ENCODE measurements around the gene SMIM45.

SMIM45 gene

DNA sequence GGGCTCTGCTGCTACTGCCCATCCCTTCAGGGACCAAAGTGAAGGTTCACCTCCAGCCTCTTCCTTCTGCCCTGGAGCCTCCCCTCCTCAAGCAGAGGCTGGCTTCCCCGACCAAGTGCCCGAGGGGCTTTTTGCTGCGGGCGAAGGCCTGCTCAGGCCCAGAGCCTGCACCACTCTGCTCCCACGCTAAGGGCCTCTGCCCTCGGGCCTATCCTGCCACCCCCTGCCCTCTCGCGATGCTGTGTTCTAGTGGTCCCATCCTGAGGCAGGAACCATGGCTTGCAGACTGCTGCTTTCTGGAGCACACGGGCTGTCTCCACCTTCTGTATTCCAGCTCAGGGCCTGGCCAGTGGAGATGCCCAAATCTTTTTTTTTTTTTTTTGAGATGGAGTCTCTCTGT lies 16.4 kb upstream of the SMIM45 start:
- Histone ChIP-seq H2BK15ac (ENCODE audit: low read depth, low read length) (no peak overlapping the region), H2BK20ac (ENCODE audit: low read depth, low read length) (no peak overlapping the region), H3K27me3 (ENCODE audit: control insufficient read depth, insufficient read depth, low read length) (no peaks in the 10 kb centered on the region), H3K14ac (replicated peaks; ENCODE audit: low read depth, low read length) (no peak overlapping the region), H3K9ac (ENCODE audit: low read depth, low read length) (no peak overlapping the region), H3K18ac (ENCODE audit: low read depth, low read length) (no peak overlapping the region), H2BK120ac (ENCODE audit: low read depth, low read length) (no peak overlapping the region), H4K20me1 (ENCODE audit: insufficient read depth, low read length) (no peaks in the 10 kb centered on the region; the same call in 1 of the 2 replicates), H2AFZ (replicated peaks; ENCODE audit: low read length, poor library complexity) (no peak overlapping the region), H4K8ac (ENCODE audit: low read depth in 2 of 2, low read length in 2 of 2) (no peak overlapping the region), H3K4me1 (ENCODE audit: control insufficient read depth, insufficient read depth, low read length) (peaks cover 2% of the 10 kb centered on the region; the same call in 1 of the 2 replicates), H3K27ac (ENCODE audit: insufficient read depth, low read length) (no peak overlapping the region), H2AK9ac (replicated peaks; ENCODE audit: low read depth, low read length, poor library complexity) (no peak overlapping the region), H3K56ac (ENCODE audit: extremely low read depth, insufficient read depth, low read length) (no peak overlapping the region), H3K9me1 (ENCODE audit: insufficient read depth, low read length) (no peaks in the 10 kb centered on the region; the same call in 1 of the 2 replicates), H3K79me1 (ENCODE audit: low read depth in 1 of 2, low read length in 2 of 2) (peaks cover 0 to 5% of the 10 kb centered on the region in 2 experiments; a peak in 1 of 4 replicates), H3K23ac (ENCODE audit: low read depth, low read length) (no peak overlapping the region), H3K9me3 (ENCODE audit: control insufficient read depth, insufficient read depth, low read length) (no peaks in the 10 kb centered on the region), H3K4me2 (ENCODE audit: low read depth, low read length) (no peak overlapping the region), H3K4me3 (ENCODE audit: insufficient read depth, low read depth, low read length) (no peak overlapping the region), H3K36me3 (ENCODE audit: control insufficient read depth, insufficient read depth, low read length) (no peaks in the 10 kb centered on the region), H2AK5ac (ENCODE audit: low read depth, low read length) (no peak overlapping the region), H4K91ac (ENCODE audit: insufficient read depth, low read depth, low read length) (no peak overlapping the region), H4K5ac (ENCODE audit: low read depth, low read length) (no peak overlapping the region), H3K4ac (ENCODE audit: low read depth, low read length) (no peak overlapping the region), H2BK5ac (ENCODE audit: low read depth, low read length, poor library complexity, severe bottlenecking) (no peak overlapping the region)
- ChIA-PET CTCF (no interaction called here), POLR2A (ENCODE audit: unreplicated experiment) (no interaction called here)
- no peak for DNase-seq
- dilution Hi-C loops (cut with HindIII; ENCODE audit: low sequenced_read_pairs, unreplicated experiment) (no loop called here), intact Hi-C loops (cut with micrococcal nuclease) (no loop called here), in situ Hi-C loops (cut with MboI; ENCODE audit: low sequenced_read_pairs) (no loop called here)
- TF ChIP-seq MXI1 (IDR thresholded peaks at IDR 0.05; ENCODE audit: borderline replicate concordance, low read depth, low read length) (no peak), SMC3 (IDR thresholded peaks at IDR 0.05; ENCODE audit: low read depth, low read length) (no peak), RCOR1 (IDR thresholded peaks at IDR 0.05; ENCODE audit: insufficient replicate concordance, low read length) (no peak), NFE2L2 (IDR thresholded peaks at IDR 0.05; ENCODE audit: low read depth, low read length) (no peak), RFX5 (IDR thresholded peaks at IDR 0.05; ENCODE audit: low read depth, low read length) (no peak), RAD21 (IDR thresholded peaks at IDR 0.05; ENCODE audit: low read length) (no peak), POLR2A (IDR thresholded peaks at IDR 0.05; ENCODE audit: low read depth, low read length) (no peak), ELK1 (IDR thresholded peaks at IDR 0.05; ENCODE audit: borderline replicate concordance, low read depth, low read length) (no peak), CEBPB (IDR thresholded peaks at IDR 0.05; ENCODE audit: low read depth, low read length) (no peak), MAZ (IDR thresholded peaks at IDR 0.05; ENCODE audit: borderline replicate concordance, low read depth, low read length) (no peak), USF2 (IDR thresholded peaks at IDR 0.05; ENCODE audit: low read depth, low read length) (no peak), CHD1 (IDR thresholded peaks at IDR 0.05; ENCODE audit: low read depth, low read length) (no peak), FOS (IDR thresholded peaks at IDR 0.05; ENCODE audit: low read depth, low read length) (no peak), BHLHE40 (IDR thresholded peaks at IDR 0.05; ENCODE audit: low read depth, low read length) (no peak), CTCF (conservative IDR thresholded peaks at IDR 0.05; ENCODE audit: low read depth, low read length) (no peak), MAFK (IDR thresholded peaks at IDR 0.05; ENCODE audit: low read depth, low read length) (no peak)
- ATAC-seq (ENCODE audit: low read depth), result no peak
- 96% methylated on average over 7 of the region's 9 CpGs; no CpG with 5 or more reads in 1 of the 2 experiments for WGBS, 2 experiments (ENCODE audit: extremely low coverage in 2 of 2, insufficient read length in 1 of 2)
- BruUV-seq (replicated peaks), result no TSS peak

Measured in IMR-90 (cell line).